WTC11 (cell line): ENCODE results near the gene CMBL. TPM values are rescaled to one million over a fixed set of nuclear protein-coding genes. Genes with fewer than 3 reads are reported as not detected.
A peak's percentile ranks its signal among the peaks of the same experiment; 100 is the strongest.

Source experiments
- ATAC-seq: fragments of 200-7000 bp; cut with Tn5 transposase; 2 replicates; pipeline ENCODE4 v1.10.0; 2021; ENCODE audit warnings: mild to moderate bottlenecking, moderate library complexity
- CTCF ChIA-PET: fragments of 300-600 bp; sonication (Branson Sonifier 250); formaldehyde crosslinking; loops from one replicate; lab custom pipeline; 2021; ENCODE audit warnings: antibody characterized with exemption; lab: Charles Lee
- POLR2A ChIA-PET: fragments of 350-600 bp; sonication (Branson Sonifier 250); formaldehyde crosslinking; loops from one replicate; lab custom pipeline; 2021; ENCODE audit warnings: antibody characterized with exemption; lab: Charles Lee
- DNase-seq: peaks from one replicate; pipeline ENCODE4 v3.0.0; 2021; ENCODE audit warnings: low spot score
- H3K27ac Mint-ChIP-seq: 2 replicates; pipeline ENCODE4 v1.8.0; 2021; ENCODE audit warnings: mixed read lengths
- H3K27me3 Mint-ChIP-seq: 2 replicates; pipeline ENCODE4 v1.8.0; 2021; ENCODE audit warnings: low read depth, mild to moderate bottlenecking, moderate library complexity, mixed read lengths
- H3K36me3 Mint-ChIP-seq: 2 replicates; pipeline ENCODE4 v1.8.0; 2021; ENCODE audit warnings: mixed read lengths
- H3K4me1 Mint-ChIP-seq: 2 replicates; pipeline ENCODE4 v1.8.0; 2022; ENCODE audit warnings: mixed read lengths
- H3K4me3 Mint-ChIP-seq: 2 replicates; pipeline ENCODE4 v1.8.0; 2021; ENCODE audit warnings: mild to moderate bottlenecking, moderate library complexity, mixed read lengths
- H3K9me3 Mint-ChIP-seq: 2 replicates; pipeline ENCODE4 v1.8.0; 2021; ENCODE audit warnings: mixed read lengths
- CREB1 ChIP-seq: sonication (generic); formaldehyde crosslinking; IDR thresholded peaks from 2 replicates; pipeline ENCODE4 v1.8.0; 2023; ENCODE audit warnings: mild to moderate bottlenecking, missing genetic modification reagents
- CREM ChIP-seq: sonication (generic); formaldehyde crosslinking; IDR thresholded peaks from 2 replicates; pipeline ENCODE4 v1.8.1; 2022; ENCODE audit warnings: mild to moderate bottlenecking, missing genetic modification reagents, moderate library complexity
- GRHL2 ChIP-seq: fragments of 250-450 bp; sonication (Bioruptor Pico); IDR thresholded peaks from 2 replicates; pipeline ENCODE4 v1.8.0; 2022; ENCODE audit warnings: mild to moderate bottlenecking, moderate library complexity; ENCODE audit not compliant: insufficient replicate concordance, severe bottlenecking
- HMGA2 ChIP-seq: fragments of 250-450 bp; sonication (Bioruptor Pico); IDR thresholded peaks from 2 replicates; pipeline ENCODE4 v1.4.0; 2021; ENCODE audit warnings: mild to moderate bottlenecking, moderate library complexity
- NFATC4 ChIP-seq: fragments of 250-450 bp; sonication (Bioruptor Pico); IDR thresholded peaks from 2 replicates; pipeline ENCODE4 v1.9.0; 2021; ENCODE audit warnings: mild to moderate bottlenecking
- PRRX2 ChIP-seq: fragments of 250-450 bp; sonication (Bioruptor Pico); IDR thresholded peaks from 2 replicates; pipeline ENCODE4 v1.8.0; 2021; ENCODE audit warnings: mild to moderate bottlenecking
- TEAD4 ChIP-seq: sonication (generic); formaldehyde crosslinking; IDR thresholded peaks from 2 replicates; pipeline ENCODE4 v1.8.0; 2022; ENCODE audit warnings: mild to moderate bottlenecking, missing genetic modification reagents
- ZNF121 ChIP-seq: sonication (generic); formaldehyde crosslinking; IDR thresholded peaks from 2 replicates; pipeline ENCODE4 v1.8.0; 2023; ENCODE audit warnings: missing genetic modification reagents
- ZNF512 ChIP-seq: sonication (generic); formaldehyde crosslinking; IDR thresholded peaks from 2 replicates; pipeline ENCODE4 v1.8.1; 2022; ENCODE audit warnings: missing genetic modification reagents, borderline replicate concordance
- ZNF671 ChIP-seq: fragments of 250-450 bp; sonication (Bioruptor Pico); IDR thresholded peaks from 2 replicates; pipeline ENCODE4 v1.8.0; 2021; ENCODE audit warnings: mild to moderate bottlenecking
- total RNA-seq: library from RNA; stranded (reverse); gene quantifications from 3 replicates; pipeline ENCODE4 v1.2.3, GENCODE V29; 2021
- TF ChIP-seq, protein P1 (sequence below): fragments of 250-450 bp; sonication (Bioruptor Pico); IDR thresholded peaks from 2 replicates; pipeline ENCODE4 v1.9.0; 2021; ENCODE audit warnings: mild to moderate bottlenecking
- TF ChIP-seq, protein P2 (sequence below): fragments of 250-450 bp; sonication (Bioruptor Pico); IDR thresholded peaks from 2 replicates; pipeline ENCODE4 v1.9.0; 2021; ENCODE audit warnings: mild to moderate bottlenecking, borderline replicate concordance
- TF ChIP-seq, protein P3 (sequence below): sonication (generic); formaldehyde crosslinking; IDR thresholded peaks from 2 replicates; pipeline ENCODE4 v1.8.0; 2022; ENCODE audit warnings: mild to moderate bottlenecking, missing genetic modification reagents
- TF ChIP-seq, protein P4 (sequence below): fragments of 250-450 bp; sonication (Bioruptor Pico); IDR thresholded peaks from 2 replicates; pipeline ENCODE4 v1.8.0; 2021; ENCODE audit warnings: mild to moderate bottlenecking

The CMBL gene
- total RNA-seq, 1 experiment from 2014 or later = 34.0 TPM

GRCh38 chr5:10266137-10266536 is 41.6 kb downstream of the CMBL start:
- no peak for ATAC-seq
- peaks cover 34% of the 10 kb centered on the region for H3K36me3 Mint-ChIP-seq
- peaks cover 22% of the 10 kb centered on the region for H3K4me1 Mint-ChIP-seq
- H3K27ac Mint-ChIP-seq = peak overlapping the region; percentile 73
- CTCF ChIA-PET = interaction anchor here (2.5 kb wide), 1 partner anchor 18 kb away, joined by 12 read pairs; no protein-coding TSS in a partner anchor
- no peaks in the 10 kb centered on the region for H3K27me3 Mint-ChIP-seq
- POLR2A ChIA-PET = no interaction called here
- TF ChIP-seq TEAD4 (CRISPR knock-in tag) (no peak), ZNF512 (CRISPR knock-in tag) (no peak), GRHL2 (CRISPR knock-in tag) (no peak)
- H3K4me3 Mint-ChIP-seq = no peak overlapping the region
- no peak for DNase-seq
- H3K9me3 Mint-ChIP-seq = no peaks in the 10 kb centered on the region

- peaks cover 18% of the 10 kb centered on the region for H3K4me1 Mint-ChIP-seq
- no peak overlapping the region for H3K4me3 Mint-ChIP-seq
- H3K27me3 Mint-ChIP-seq = no peaks in the 10 kb centered on the region
- DNase-seq = no peak
- ChIA-PET CTCF (interaction anchor here (0.9 to 2.5 kb wide), 3 partner anchors 19 to 156 kb away, joined by 3 to 12 read pairs (median 3); no protein-coding TSS in a partner anchor), POLR2A (interaction anchor here (0.8 kb wide), 1 partner anchor 362 kb away, joined by 3 read pairs; no protein-coding TSS in a partner anchor)
- no peaks in the 10 kb centered on the region for H3K9me3 Mint-ChIP-seq
- TF ChIP-seq, protein P1, sequence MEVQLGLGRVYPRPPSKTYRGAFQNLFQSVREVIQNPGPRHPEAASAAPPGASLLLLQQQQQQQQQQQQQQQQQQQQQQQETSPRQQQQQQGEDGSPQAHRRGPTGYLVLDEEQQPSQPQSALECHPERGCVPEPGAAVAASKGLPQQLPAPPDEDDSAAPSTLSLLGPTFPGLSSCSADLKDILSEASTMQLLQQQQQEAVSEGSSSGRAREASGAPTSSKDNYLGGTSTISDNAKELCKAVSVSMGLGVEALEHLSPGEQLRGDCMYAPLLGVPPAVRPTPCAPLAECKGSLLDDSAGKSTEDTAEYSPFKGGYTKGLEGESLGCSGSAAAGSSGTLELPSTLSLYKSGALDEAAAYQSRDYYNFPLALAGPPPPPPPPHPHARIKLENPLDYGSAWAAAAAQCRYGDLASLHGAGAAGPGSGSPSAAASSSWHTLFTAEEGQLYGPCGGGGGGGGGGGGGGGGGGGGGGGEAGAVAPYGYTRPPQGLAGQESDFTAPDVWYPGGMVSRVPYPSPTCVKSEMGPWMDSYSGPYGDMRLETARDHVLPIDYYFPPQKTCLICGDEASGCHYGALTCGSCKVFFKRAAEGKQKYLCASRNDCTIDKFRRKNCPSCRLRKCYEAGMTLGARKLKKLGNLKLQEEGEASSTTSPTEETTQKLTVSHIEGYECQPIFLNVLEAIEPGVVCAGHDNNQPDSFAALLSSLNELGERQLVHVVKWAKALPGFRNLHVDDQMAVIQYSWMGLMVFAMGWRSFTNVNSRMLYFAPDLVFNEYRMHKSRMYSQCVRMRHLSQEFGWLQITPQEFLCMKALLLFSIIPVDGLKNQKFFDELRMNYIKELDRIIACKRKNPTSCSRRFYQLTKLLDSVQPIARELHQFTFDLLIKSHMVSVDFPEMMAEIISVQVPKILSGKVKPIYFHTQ = peak; percentile 91
- peak; percentile 68; the same call in 1 of the 2 replicates for TF ChIP-seq ZNF671 (CRISPR knock-in tag)
- no peak for TF ChIP-seq CREB1 (CRISPR knock-in tag)
- TF ChIP-seq, protein P2, sequence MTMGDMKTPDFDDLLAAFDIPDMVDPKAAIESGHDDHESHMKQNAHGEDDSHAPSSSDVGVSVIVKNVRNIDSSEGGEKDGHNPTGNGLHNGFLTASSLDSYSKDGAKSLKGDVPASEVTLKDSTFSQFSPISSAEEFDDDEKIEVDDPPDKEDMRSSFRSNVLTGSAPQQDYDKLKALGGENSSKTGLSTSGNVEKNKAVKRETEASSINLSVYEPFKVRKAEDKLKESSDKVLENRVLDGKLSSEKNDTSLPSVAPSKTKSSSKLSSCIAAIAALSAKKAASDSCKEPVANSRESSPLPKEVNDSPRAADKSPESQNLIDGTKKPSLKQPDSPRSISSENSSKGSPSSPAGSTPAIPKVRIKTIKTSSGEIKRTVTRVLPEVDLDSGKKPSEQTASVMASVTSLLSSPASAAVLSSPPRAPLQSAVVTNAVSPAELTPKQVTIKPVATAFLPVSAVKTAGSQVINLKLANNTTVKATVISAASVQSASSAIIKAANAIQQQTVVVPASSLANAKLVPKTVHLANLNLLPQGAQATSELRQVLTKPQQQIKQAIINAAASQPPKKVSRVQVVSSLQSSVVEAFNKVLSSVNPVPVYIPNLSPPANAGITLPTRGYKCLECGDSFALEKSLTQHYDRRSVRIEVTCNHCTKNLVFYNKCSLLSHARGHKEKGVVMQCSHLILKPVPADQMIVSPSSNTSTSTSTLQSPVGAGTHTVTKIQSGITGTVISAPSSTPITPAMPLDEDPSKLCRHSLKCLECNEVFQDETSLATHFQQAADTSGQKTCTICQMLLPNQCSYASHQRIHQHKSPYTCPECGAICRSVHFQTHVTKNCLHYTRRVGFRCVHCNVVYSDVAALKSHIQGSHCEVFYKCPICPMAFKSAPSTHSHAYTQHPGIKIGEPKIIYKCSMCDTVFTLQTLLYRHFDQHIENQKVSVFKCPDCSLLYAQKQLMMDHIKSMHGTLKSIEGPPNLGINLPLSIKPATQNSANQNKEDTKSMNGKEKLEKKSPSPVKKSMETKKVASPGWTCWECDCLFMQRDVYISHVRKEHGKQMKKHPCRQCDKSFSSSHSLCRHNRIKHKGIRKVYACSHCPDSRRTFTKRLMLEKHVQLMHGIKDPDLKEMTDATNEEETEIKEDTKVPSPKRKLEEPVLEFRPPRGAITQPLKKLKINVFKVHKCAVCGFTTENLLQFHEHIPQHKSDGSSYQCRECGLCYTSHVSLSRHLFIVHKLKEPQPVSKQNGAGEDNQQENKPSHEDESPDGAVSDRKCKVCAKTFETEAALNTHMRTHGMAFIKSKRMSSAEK (CRISPR knock-in tag) = peak; percentile 83
- TF ChIP-seq, protein P3, sequence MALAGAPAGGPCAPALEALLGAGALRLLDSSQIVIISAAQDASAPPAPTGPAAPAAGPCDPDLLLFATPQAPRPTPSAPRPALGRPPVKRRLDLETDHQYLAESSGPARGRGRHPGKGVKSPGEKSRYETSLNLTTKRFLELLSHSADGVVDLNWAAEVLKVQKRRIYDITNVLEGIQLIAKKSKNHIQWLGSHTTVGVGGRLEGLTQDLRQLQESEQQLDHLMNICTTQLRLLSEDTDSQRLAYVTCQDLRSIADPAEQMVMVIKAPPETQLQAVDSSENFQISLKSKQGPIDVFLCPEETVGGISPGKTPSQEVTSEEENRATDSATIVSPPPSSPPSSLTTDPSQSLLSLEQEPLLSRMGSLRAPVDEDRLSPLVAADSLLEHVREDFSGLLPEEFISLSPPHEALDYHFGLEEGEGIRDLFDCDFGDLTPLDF (CRISPR knock-in tag) = no peak
- TF ChIP-seq, protein P4, sequence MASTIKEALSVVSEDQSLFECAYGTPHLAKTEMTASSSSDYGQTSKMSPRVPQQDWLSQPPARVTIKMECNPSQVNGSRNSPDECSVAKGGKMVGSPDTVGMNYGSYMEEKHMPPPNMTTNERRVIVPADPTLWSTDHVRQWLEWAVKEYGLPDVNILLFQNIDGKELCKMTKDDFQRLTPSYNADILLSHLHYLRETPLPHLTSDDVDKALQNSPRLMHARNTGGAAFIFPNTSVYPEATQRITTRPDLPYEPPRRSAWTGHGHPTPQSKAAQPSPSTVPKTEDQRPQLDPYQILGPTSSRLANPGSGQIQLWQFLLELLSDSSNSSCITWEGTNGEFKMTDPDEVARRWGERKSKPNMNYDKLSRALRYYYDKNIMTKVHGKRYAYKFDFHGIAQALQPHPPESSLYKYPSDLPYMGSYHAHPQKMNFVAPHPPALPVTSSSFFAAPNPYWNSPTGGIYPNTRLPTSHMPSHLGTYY = peak; percentile 53; the same call in 1 of the 2 replicates
- TF ChIP-seq NFATC4 (CRISPR knock-in tag) = peak; percentile 71
- TF ChIP-seq PRRX2 (CRISPR knock-in tag) = peak; percentile 56
- no peak for TF ChIP-seq ZNF121 (CRISPR knock-in tag)
- TF ChIP-seq CREM (CRISPR knock-in tag) = no peak
- TF ChIP-seq HMGA2 (CRISPR knock-in tag) = no peak
- H3K27ac Mint-ChIP-seq = peak overlapping the region; percentile 81
- H3K36me3 Mint-ChIP-seq = peaks cover 40% of the 10 kb centered on the region
- peak; percentile 36 for ATAC-seq
These were observed 42.2 kb downstream of the CMBL start for GRCh38 chr5:10265245-10266109.
